Endothelial cell of umbilical vein (primary cell): Measurements from ENCODE around the gene RMND1. TPM values are rescaled to one million over a fixed set of nuclear protein-coding genes. Genes with fewer than 3 reads are reported as not detected.

ENCODE experiments used
- BruUV-seq: library from RNA; stranded (reverse); fragments of 400-500 nt; replicated peaks from 2 replicates; lab custom pipeline; 2021; lab: Mats Ljungman, UMichigan
- CTCF ChIA-PET: fragments of 300-600, 350-600 bp; sonication (Branson Sonifier 250); formaldehyde crosslinking; loops from one replicate; lab custom pipeline; 2021; ENCODE audit warnings: antibody characterized with exemption, inconsistent platforms; lab: Charles Lee
- POLR2A ChIA-PET: fragments of 300-600, 350-600 bp; sonication (Branson Sonifier 250); formaldehyde crosslinking; loops from one replicate; lab custom pipeline; 2021; ENCODE audit warnings: antibody characterized with exemption, inconsistent platforms; lab: Charles Lee
- DNase-seq: peaks from one replicate; pipeline ENCODE4 v3.0.0-alpha.2; 2011; ENCODE audit warnings: low read depth, low spot score
- FAIRE-seq: peaks from 2 replicates; lab custom pipeline; 2011; peaks lifted over from hg19 to GRCh38; lab: Jason Lieb, UNC
- H2AFZ ChIP-seq: 2 replicates; pipeline ENCODE4 v1.6.0; 2012; ENCODE audit warnings: low read depth, low read length, control low read depth, inconsistent platforms
- H3K27ac ChIP-seq: 2 replicates; pipeline ENCODE4 v1.5.1; 2011; ENCODE audit warnings: low read depth, mild to moderate bottlenecking, control low read depth, low read length, moderate library complexity; ENCODE audit not compliant: insufficient read depth
- H3K27me3 ChIP-seq, 2 experiments: 2 replicates each; pipeline versions ENCODE4 v1.6.0 to v1.6.1; 2011; ENCODE audit warnings: low read length in 2 of 2, mixed read lengths in 1 of 2; ENCODE audit not compliant: control insufficient read depth in 2 of 2, insufficient read depth in 2 of 2
- H3K36me3 ChIP-seq, 2 experiments: 2 replicates in 1 of 2; 3 replicates in 1 of 2; pipeline ENCODE4 v1.5.1; 2011; ENCODE audit warnings: low read length in 2 of 2, mild to moderate bottlenecking in 1 of 2, moderate library complexity in 1 of 2; ENCODE audit not compliant: control insufficient read depth in 2 of 2, insufficient read depth in 2 of 2; ENCODE audit errors: extremely low read depth in 1 of 2
- H3K4me1 ChIP-seq: 3 replicates; pipeline ENCODE4 v1.5.1; 2011; ENCODE audit warnings: mild to moderate bottlenecking, low read length; ENCODE audit not compliant: control insufficient read depth, insufficient read depth; ENCODE audit errors: extremely low read depth
- H3K4me2 ChIP-seq: 2 replicates; pipeline ENCODE4 v1.6.1; 2011; ENCODE audit warnings: low read length, control low read depth, mixed read lengths; ENCODE audit not compliant: insufficient read depth
- H3K4me3 ChIP-seq, 3 experiments: fragments of 200-600 bp in 1 of 3; sonication (generic), shearing (Covaris generic) in 1 of 3; replicated peaks in 1 of 3; 2 replicates each; pipeline ENCODE4 v1.5.1; 2011 to 2016; ENCODE audit warnings: control low read depth in 3 of 3, low read length in 3 of 3, mild to moderate bottlenecking in 2 of 3, inconsistent platforms in 1 of 3, low read depth in 1 of 3, moderate library complexity in 1 of 3; ENCODE audit not compliant: insufficient read depth in 1 of 3
- H3K79me2 ChIP-seq: 2 replicates; pipeline ENCODE4 v1.6.0; 2012; ENCODE audit warnings: low read length, inconsistent platforms; ENCODE audit not compliant: control insufficient read depth, insufficient read depth
- H3K9ac ChIP-seq: replicated peaks from 2 replicates; pipeline ENCODE3; 2011; ENCODE audit warnings: low read length, control low read depth; ENCODE audit not compliant: insufficient read depth; ENCODE audit errors: extremely low read depth
- H3K9me1 ChIP-seq: replicated peaks from 3 replicates; pipeline ENCODE4 v1.6.0; 2011; ENCODE audit warnings: mild to moderate bottlenecking, low read length; ENCODE audit not compliant: control insufficient read depth, insufficient read depth; ENCODE audit errors: extremely low read depth
- H3K9me3 ChIP-seq: replicated peaks from 2 replicates; pipeline ENCODE4 v1.5.1; 2012; ENCODE audit warnings: low read length, inconsistent platforms; ENCODE audit not compliant: control insufficient read depth, insufficient read depth
- H4K20me1 ChIP-seq: replicated peaks from 2 replicates; pipeline ENCODE3; 2011; ENCODE audit warnings: mild to moderate bottlenecking, low read length; ENCODE audit not compliant: control insufficient read depth, insufficient read depth; ENCODE audit errors: extremely low read depth
- CTCF ChIP-seq, 2 donors: IDR thresholded peaks; 1 replicate in 1 of 2; 2 replicates in 1 of 2; pipeline ENCODE4 v1.5.1; 2011; ENCODE audit warnings: low read length in 2 of 2, mild to moderate bottlenecking in 2 of 2, moderate library complexity in 2 of 2, control low read depth in 1 of 2, inconsistent platforms in 1 of 2, low read depth in 1 of 2; ENCODE audit not compliant: insufficient read depth in 1 of 2; ENCODE audit errors: extremely low read depth in 1 of 2
- EZH2 ChIP-seq: IDR thresholded peaks from 2 replicates; pipeline ENCODE4 v1.6.1; 2012; ENCODE audit warnings: borderline replicate concordance, low read depth, mild to moderate bottlenecking, moderate library complexity, low read length, inconsistent platforms; ENCODE audit not compliant: severe bottlenecking
- FOS ChIP-seq: IDR thresholded peaks from 2 replicates; pipeline ENCODE4 v1.6.1; 2011; ENCODE audit warnings: mild to moderate bottlenecking, low read length, moderate library complexity, borderline replicate concordance; ENCODE audit not compliant: insufficient read depth
- GATA2 ChIP-seq: IDR thresholded peaks from 2 replicates; pipeline ENCODE4 v1.7.0; 2011; ENCODE audit warnings: low read depth, mild to moderate bottlenecking, moderate library complexity, mixed read lengths, low read length; ENCODE audit not compliant: insufficient read length, insufficient read depth
- JUN ChIP-seq: IDR thresholded peaks from 2 replicates; pipeline ENCODE4 v1.6.1; 2011; ENCODE audit warnings: borderline replicate concordance, low read depth; ENCODE audit not compliant: insufficient read length, insufficient read depth
- MAX ChIP-seq: IDR thresholded peaks from 2 replicates; pipeline ENCODE4 v1.6.1; 2011; ENCODE audit not compliant: insufficient read depth, insufficient read length
- MYC ChIP-seq: IDR thresholded peaks from one replicate; pipeline ENCODE4 v1.6.1; 2011; ENCODE audit warnings: mild to moderate bottlenecking, low read depth, low read length
- POLR2A ChIP-seq: IDR thresholded peaks from 2 replicates; pipeline ENCODE4 v1.6.1; 2012; ENCODE audit warnings: low read depth, mild to moderate bottlenecking, control low read depth, low read length
- POLR2AphosphoS5 ChIP-seq: IDR thresholded peaks from 2 replicates; pipeline ENCODE4 v1.6.1; 2012; ENCODE audit warnings: low read depth, mild to moderate bottlenecking, control low read depth, low read length, moderate library complexity; ENCODE audit not compliant: insufficient read depth
- dilution Hi-C: fragments of 300-500 bp; cut with MboI; formaldehyde crosslinking; loops from one replicate; pipeline ENCODE4 v1.15.0; 2019; ENCODE audit warnings: low sequenced_read_pairs; ENCODE audit not compliant: extremely low pct_ligation_motif_present
- intact Hi-C: fragments of 100-400 bp; cut with micrococcal nuclease; formaldehyde crosslinking; loops from one replicate; pipeline ENCODE4 v1.10.0; 2022
- polyA plus RNA-seq, 4 experiments: library from polyadenylated mRNA; depleted of rRNA in 3 of 4; stranded (reverse) in 3 of 4; unstranded in 1 of 4; fragments of >200 nt; gene quantifications; 2 replicates each; pipeline versions ENCODE4 v1.2.1 to v1.2.3, GENCODE V29; 2011 to 2012; ENCODE audit warnings: missing spikeins in 1 of 4
- total RNA-seq: library from RNA; stranded (reverse); gene quantifications from 2 replicates; pipeline ENCODE4 v1.2.3, GENCODE V29; 2021

The RMND1 gene
- total and polyA plus RNA-seq, 2 donors (not counting 3 experiments of a cell fraction or from before 2014, with no cell fraction given), result 6.3 to 21.4 TPM

- DNase-seq (no peak), FAIRE-seq (no peak)
- ChIA-PET CTCF (interaction anchor here (1.6 kb wide), 1 partner anchor 10 kb away, joined by 5 read pairs; no protein-coding TSS in a partner anchor), POLR2A (no interaction called here)
- H2AFZ ChIP-seq, result no peak overlapping the region
- H3K79me2 ChIP-seq, result no peaks in the 10 kb centered on the region
- no peak overlapping the region for H3K4me3 ChIP-seq
- no peaks in the 10 kb centered on the region for H3K9me3 ChIP-seq
- no peak overlapping the region for H3K9ac ChIP-seq
- dilution Hi-C loops, result no loop called here
- H4K20me1 ChIP-seq, result no peaks in the 10 kb centered on the region
- H3K27ac ChIP-seq, result no peak overlapping the region
- no peaks in the 10 kb centered on the region for H3K9me1 ChIP-seq
- no peak for TF ChIP-seq EZH2
- no peak for TF ChIP-seq POLR2A
- TF ChIP-seq MAX, result no peak
- TF ChIP-seq JUN, result no peak
- TF ChIP-seq POLR2AphosphoS5, result no peak
- TF ChIP-seq FOS, result no peak
- TF ChIP-seq GATA2, result no peak
- no peak for TF ChIP-seq MYC
- TF ChIP-seq CTCF (IDR thresholded peaks at IDR 0.05; ENCODE audit: extremely low read depth in 1 of 2, insufficient read depth in 1 of 2, low read depth in 1 of 2, low read length in 2 of 2), result no peak
- H3K4me2 ChIP-seq, result no peak overlapping the region
- peaks cover 3 to 8% of the 10 kb centered on the region in 2 experiments for H3K36me3 ChIP-seq
- no peaks in the 10 kb centered on the region for H3K4me1 ChIP-seq
- no TSS peak for BruUV-seq
- intact Hi-C loops, result no loop called here
- no peaks in the 10 kb centered on the region for H3K27me3 ChIP-seq
Measured at GRCh38 chr6:151430886-151431285, 21.0 kb downstream of the RMND1 start.
